Measurements from ENCODE around the gene LDLR.

The LDLR gene

GRCh38 chr19:11111117-11111770, 22.0 kb downstream of the LDLR start:
- no peaks in the 10 kb centered on the region for H3K9me2 ChIP-seq (replicated peaks; ENCODE audit: low read depth, low read length)
- H2AFZ ChIP-seq (ENCODE audit: low read length), result no peak overlapping the region
- no peaks in the 10 kb centered on the region for H3K4me1 ChIP-seq (ENCODE audit: insufficient read depth, low read length, poor library complexity, severe bottlenecking)
- H3K4me3 ChIP-seq (ENCODE audit: low read length, poor library complexity, severe bottlenecking), result no peak overlapping the region
- no peak overlapping the region for H3K4me2 ChIP-seq (ENCODE audit: low read depth, low read length, poor library complexity, severe bottlenecking)
- TF ChIP-seq EZH2phosphoT487 (IDR thresholded peaks at IDR 0.05; ENCODE audit: borderline replicate concordance) (no peak), CTCF (conservative IDR thresholded peaks at IDR 0.05; ENCODE audit: low read length) (no peak)
- no peak overlapping the region for H3K9ac ChIP-seq (ENCODE audit: low read depth, low read length, poor library complexity, severe bottlenecking)
- no peaks in the 10 kb centered on the region for H3K9me3 ChIP-seq (ENCODE audit: insufficient read depth, low read depth, low read length)
- H3F3A ChIP-seq (ENCODE audit: low read depth), result no peaks in the 10 kb centered on the region
- H4K20me1 ChIP-seq (ENCODE audit: insufficient read depth, low read length, poor library complexity, severe bottlenecking), result peaks cover 41% of the 10 kb centered on the region
- H3K27me3 ChIP-seq (ENCODE audit: insufficient read depth, low read length, poor library complexity, severe bottlenecking), result no peaks in the 10 kb centered on the region
- peaks cover 97% of the 10 kb centered on the region; the same call in 1 of the 2 replicates for H3K36me3 ChIP-seq (ENCODE audit: insufficient read depth, low read length)
- H3K79me2 ChIP-seq (ENCODE audit: insufficient read depth, low read length), result peaks cover 4% of the 10 kb centered on the region; the same call in 1 of the 2 replicates

GRCh38 chr19:11111771-11112144, 22.5 kb downstream of the LDLR start:
- H3F3A ChIP-seq (ENCODE audit: low read depth), result no peaks in the 10 kb centered on the region
- peaks cover 3% of the 10 kb centered on the region; the same call in 1 of the 2 replicates for H3K79me2 ChIP-seq (ENCODE audit: insufficient read depth, low read length)
- no peak overlapping the region for H3K4me3 ChIP-seq (ENCODE audit: low read length, poor library complexity, severe bottlenecking)
- TF ChIP-seq CTCF (conservative IDR thresholded peaks at IDR 0.05; ENCODE audit: low read length) (no peak), EZH2phosphoT487 (IDR thresholded peaks at IDR 0.05; ENCODE audit: borderline replicate concordance) (no peak)
- H3K27me3 ChIP-seq (ENCODE audit: insufficient read depth, low read length, poor library complexity, severe bottlenecking), result no peaks in the 10 kb centered on the region
- no peaks in the 10 kb centered on the region for H3K9me2 ChIP-seq (replicated peaks; ENCODE audit: low read depth, low read length)
- no peak overlapping the region for H3K4me2 ChIP-seq (ENCODE audit: low read depth, low read length, poor library complexity, severe bottlenecking)
- no peak overlapping the region for H3K9ac ChIP-seq (ENCODE audit: low read depth, low read length, poor library complexity, severe bottlenecking)
- H3K4me1 ChIP-seq (ENCODE audit: insufficient read depth, low read length, poor library complexity, severe bottlenecking), result no peaks in the 10 kb centered on the region
- H3K9me3 ChIP-seq (ENCODE audit: insufficient read depth, low read depth, low read length), result no peaks in the 10 kb centered on the region
- H4K20me1 ChIP-seq (ENCODE audit: insufficient read depth, low read length, poor library complexity, severe bottlenecking), result peaks cover 41% of the 10 kb centered on the region
- peaks cover 97% of the 10 kb centered on the region; the same call in 1 of the 2 replicates for H3K36me3 ChIP-seq (ENCODE audit: insufficient read depth, low read length)
- H2AFZ ChIP-seq (ENCODE audit: low read length), result no peak overlapping the region

GRCh38 chr19:11113140-11113708, 24.0 kb downstream of the LDLR start:
- Histone ChIP-seq H2AFZ (ENCODE audit: low read length) (no peak overlapping the region), H4K20me1 (ENCODE audit: insufficient read depth, low read length, poor library complexity, severe bottlenecking) (peaks cover 39% of the 10 kb centered on the region), H3K4me2 (ENCODE audit: low read depth, low read length, poor library complexity, severe bottlenecking) (no peak overlapping the region), H3K9ac (ENCODE audit: low read depth, low read length, poor library complexity, severe bottlenecking) (no peak overlapping the region), H3F3A (ENCODE audit: low read depth) (no peaks in the 10 kb centered on the region), H3K9me3 (ENCODE audit: insufficient read depth, low read depth, low read length) (no peaks in the 10 kb centered on the region), H3K79me2 (ENCODE audit: insufficient read depth, low read length) (no peaks in the 10 kb centered on the region), H3K9me2 (replicated peaks; ENCODE audit: low read depth, low read length) (no peaks in the 10 kb centered on the region), H3K36me3 (ENCODE audit: insufficient read depth, low read length) (peaks cover 98% of the 10 kb centered on the region), H3K4me3 (ENCODE audit: low read length, poor library complexity, severe bottlenecking) (no peak overlapping the region), H3K27me3 (ENCODE audit: insufficient read depth, low read length, poor library complexity, severe bottlenecking) (no peaks in the 10 kb centered on the region), H3K4me1 (ENCODE audit: insufficient read depth, low read length, poor library complexity, severe bottlenecking) (no peaks in the 10 kb centered on the region)
- TF ChIP-seq CTCF (conservative IDR thresholded peaks at IDR 0.05; ENCODE audit: low read length), result no peak
- TF ChIP-seq EZH2phosphoT487 (IDR thresholded peaks at IDR 0.05; ENCODE audit: borderline replicate concordance), result no peak
